Natural killer cell (primary cell): Measurements from ENCODE around the gene BEST1. TPM values are rescaled to one million over a fixed set of nuclear protein-coding genes. Genes with fewer than 3 reads are reported as not detected.

Experiments
- ATAC-seq, 3 donors: fragments of 150-1000 bp in 2 of 3; fragments of 200-7000 bp in 1 of 3; cut with Tn5 transposase; 1 replicate in 1 of 3; 2 replicates in 2 of 3; pipeline ENCODE4 v1.10.0; 2021; ENCODE audit warnings: mild to moderate bottlenecking in 2 of 3, moderate library complexity in 2 of 3
- DNase-seq, 2 donors: peaks; one replicate each; pipeline versions ENCODE4 v3.0.0 to v3.0.0-alpha.2; 2013 to 2021; ENCODE audit warnings: mixed read lengths in 1 of 2
- H3K27ac ChIP-seq: one replicate; pipeline ENCODE4 v1.5.1; 2013; ENCODE audit warnings: mild to moderate bottlenecking, low read length
- H3K27me3 ChIP-seq: one replicate; pipeline ENCODE4 v1.6.1; 2013; ENCODE audit warnings: low read length; ENCODE audit not compliant: control insufficient read depth, insufficient read depth
- H3K36me3 ChIP-seq: one replicate; pipeline ENCODE4 v1.6.1; 2013; ENCODE audit warnings: low read length; ENCODE audit not compliant: control insufficient read depth, insufficient read depth
- H3K4me1 ChIP-seq: one replicate; pipeline ENCODE4 v1.6.1; 2013; ENCODE audit warnings: low read length; ENCODE audit not compliant: control insufficient read depth, insufficient read depth
- H3K4me3 ChIP-seq: one replicate; pipeline ENCODE4 v1.5.1; 2013; ENCODE audit warnings: low read length
- H3K9me3 ChIP-seq: one replicate; pipeline ENCODE4 v1.6.1; 2013; ENCODE audit warnings: low read length; ENCODE audit not compliant: control insufficient read depth, insufficient read depth
- H3K27ac Mint-ChIP-seq, 2 donors: one replicate each; pipeline ENCODE4 v1.8.0; 2022; ENCODE audit warnings: mild to moderate bottlenecking in 2 of 2, mixed read lengths in 2 of 2, moderate library complexity in 1 of 2
- H3K27me3 Mint-ChIP-seq, 2 donors: one replicate each; pipeline ENCODE4 v1.8.0; 2022; ENCODE audit warnings: low read depth in 2 of 2, mixed read lengths in 2 of 2
- H3K36me3 Mint-ChIP-seq: one replicate; pipeline ENCODE4 v1.8.0; 2022; ENCODE audit warnings: mixed read lengths
- H3K4me1 Mint-ChIP-seq, 2 donors: one replicate each; pipeline ENCODE4 v1.8.0; 2022; ENCODE audit warnings: mixed read lengths in 2 of 2
- H3K4me3 Mint-ChIP-seq: one replicate; pipeline ENCODE4 v1.8.0; 2022; ENCODE audit warnings: mild to moderate bottlenecking, moderate library complexity, mixed read lengths
- H3K9me3 Mint-ChIP-seq, 2 donors: one replicate each; pipeline ENCODE4 v1.8.0; 2022; ENCODE audit warnings: mixed read lengths in 2 of 2
- WGBS: methylation state at CpG from one replicate; pipeline ENCODE4 v1.1.7; 2013; ENCODE audit warnings: missing lambda C conversion rate; ENCODE audit not compliant: insufficient coverage; 5-methylcytosine and 5-hydroxymethylcytosine counted together
- intact Hi-C: fragments of 100-400 bp; cut with micrococcal nuclease; formaldehyde crosslinking; loops from one replicate; pipeline ENCODE4 v1.14.2; 2022
- total RNA-seq, 4 donors: library from RNA; stranded (reverse); fragments of 120-200 nt in 1 of 4; gene quantifications; one replicate each; pipeline versions ENCODE4 v1.2.3 to v1.2.4, GENCODE V29; 2013 to 2022
- TF ChIP-seq, protein P1 (sequence below): fragments of 200-600 bp; IDR thresholded peaks from one replicate; pipeline ENCODE4 v1.8.0; 2022; ENCODE audit warnings: antibody characterized with exemption

The BEST1 gene
- total RNA-seq, 3 donors from 2014 or later (not counting 1 experiment from before 2014, with no cell fraction given) = 0.32 to 2.0 (median 1.4) TPM

DNA sequence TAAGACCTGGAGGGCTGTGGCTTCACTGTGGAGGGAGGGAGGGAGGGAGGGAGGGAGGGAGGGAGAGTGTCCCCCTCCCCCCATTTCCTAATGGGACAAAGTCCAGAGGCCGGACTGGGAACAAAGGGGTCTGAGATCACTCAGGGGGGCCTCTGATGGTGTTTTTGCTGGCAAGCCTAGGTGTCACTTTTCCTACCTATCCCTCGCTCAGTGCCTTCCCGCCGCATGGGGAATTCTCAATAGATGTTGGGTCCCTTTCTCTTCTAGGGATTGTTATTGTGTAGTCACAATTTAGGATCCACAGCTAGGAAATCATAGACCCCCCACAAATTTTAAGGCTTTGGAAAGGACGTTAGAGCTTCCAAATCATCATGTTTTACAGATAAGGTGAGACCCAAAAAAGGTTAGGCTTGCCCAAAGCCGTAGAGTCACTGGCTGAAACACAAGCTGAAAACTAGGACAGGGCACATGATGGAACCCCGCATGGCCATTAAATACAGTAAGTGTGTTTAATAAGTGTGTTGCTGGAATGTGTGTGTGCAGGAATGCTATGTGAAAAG, 22.0 kb downstream of the BEST1 start:
- H3K4me3 Mint-ChIP-seq = no peak overlapping the region
- WGBS = 44% methylated on average over 5 of the region's 7 CpGs
- no peaks in the 10 kb centered on the region for H3K36me3 ChIP-seq
- ATAC-seq = no peak
- no peaks in the 10 kb centered on the region for H3K27me3 Mint-ChIP-seq
- H3K36me3 Mint-ChIP-seq = no peaks in the 10 kb centered on the region
- intact Hi-C loops = no loop called here
- peak overlapping the region; percentile 0 for H3K27ac ChIP-seq
- peak overlapping the region; percentile 8 to 55 for H3K27ac Mint-ChIP-seq
- no peak for DNase-seq
- peaks cover 37% of the 10 kb centered on the region for H3K4me1 ChIP-seq
- no peaks in the 10 kb centered on the region for H3K27me3 ChIP-seq
- TF ChIP-seq, protein P1, sequence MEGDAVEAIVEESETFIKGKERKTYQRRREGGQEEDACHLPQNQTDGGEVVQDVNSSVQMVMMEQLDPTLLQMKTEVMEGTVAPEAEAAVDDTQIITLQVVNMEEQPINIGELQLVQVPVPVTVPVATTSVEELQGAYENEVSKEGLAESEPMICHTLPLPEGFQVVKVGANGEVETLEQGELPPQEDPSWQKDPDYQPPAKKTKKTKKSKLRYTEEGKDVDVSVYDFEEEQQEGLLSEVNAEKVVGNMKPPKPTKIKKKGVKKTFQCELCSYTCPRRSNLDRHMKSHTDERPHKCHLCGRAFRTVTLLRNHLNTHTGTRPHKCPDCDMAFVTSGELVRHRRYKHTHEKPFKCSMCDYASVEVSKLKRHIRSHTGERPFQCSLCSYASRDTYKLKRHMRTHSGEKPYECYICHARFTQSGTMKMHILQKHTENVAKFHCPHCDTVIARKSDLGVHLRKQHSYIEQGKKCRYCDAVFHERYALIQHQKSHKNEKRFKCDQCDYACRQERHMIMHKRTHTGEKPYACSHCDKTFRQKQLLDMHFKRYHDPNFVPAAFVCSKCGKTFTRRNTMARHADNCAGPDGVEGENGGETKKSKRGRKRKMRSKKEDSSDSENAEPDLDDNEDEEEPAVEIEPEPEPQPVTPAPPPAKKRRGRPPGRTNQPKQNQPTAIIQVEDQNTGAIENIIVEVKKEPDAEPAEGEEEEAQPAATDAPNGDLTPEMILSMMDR = no peak
- H3K9me3 ChIP-seq = no peaks in the 10 kb centered on the region
- no peak overlapping the region for H3K4me3 ChIP-seq
- H3K9me3 Mint-ChIP-seq = no peaks in the 10 kb centered on the region
- H3K4me1 Mint-ChIP-seq = peaks cover 18 to 31% of the 10 kb centered on the region in 2 donors

DNA sequence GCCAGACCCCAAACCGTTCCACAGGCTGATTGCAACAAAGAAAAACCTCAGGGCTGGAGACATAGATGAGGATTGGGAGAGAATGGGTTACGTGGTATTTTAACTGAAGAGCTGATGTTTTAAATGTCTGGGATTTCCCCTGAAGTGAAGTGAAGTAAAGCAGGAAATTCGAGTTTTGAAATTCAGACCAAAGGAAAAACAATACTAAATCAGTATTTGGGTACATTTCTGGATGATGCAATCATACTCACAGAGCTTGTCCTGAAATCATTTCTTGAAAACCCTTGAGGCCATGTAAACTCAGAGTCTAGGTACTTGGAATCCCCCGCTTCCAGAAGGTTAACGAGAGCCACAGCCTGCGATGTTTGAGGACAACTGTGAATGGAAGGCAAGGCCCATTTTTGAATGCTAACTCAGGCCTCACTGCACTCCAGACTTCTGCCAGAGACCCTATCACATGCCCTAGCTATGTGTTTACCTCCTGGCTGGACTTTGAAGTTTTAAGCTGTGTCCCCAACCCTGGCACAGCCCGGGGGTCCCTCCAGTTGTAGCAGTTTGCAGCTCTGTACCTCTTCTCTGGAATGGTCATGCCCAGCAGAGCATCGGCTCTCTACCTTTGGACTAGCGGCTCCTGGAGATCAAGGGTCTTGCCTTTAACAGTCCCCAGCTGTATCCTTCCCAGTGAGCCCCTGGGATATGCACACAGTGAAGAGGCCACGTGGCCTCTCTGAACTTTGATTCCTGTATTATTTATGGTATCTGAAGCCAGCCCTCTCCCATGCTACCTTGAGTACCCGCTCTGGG, 22.7 kb downstream of the BEST1 start:
- intact Hi-C loops = no loop called here
- peaks cover 18 to 28% of the 10 kb centered on the region in 2 donors for H3K4me1 Mint-ChIP-seq
- H3K27ac ChIP-seq = peak overlapping the region; percentile 0

DNA sequence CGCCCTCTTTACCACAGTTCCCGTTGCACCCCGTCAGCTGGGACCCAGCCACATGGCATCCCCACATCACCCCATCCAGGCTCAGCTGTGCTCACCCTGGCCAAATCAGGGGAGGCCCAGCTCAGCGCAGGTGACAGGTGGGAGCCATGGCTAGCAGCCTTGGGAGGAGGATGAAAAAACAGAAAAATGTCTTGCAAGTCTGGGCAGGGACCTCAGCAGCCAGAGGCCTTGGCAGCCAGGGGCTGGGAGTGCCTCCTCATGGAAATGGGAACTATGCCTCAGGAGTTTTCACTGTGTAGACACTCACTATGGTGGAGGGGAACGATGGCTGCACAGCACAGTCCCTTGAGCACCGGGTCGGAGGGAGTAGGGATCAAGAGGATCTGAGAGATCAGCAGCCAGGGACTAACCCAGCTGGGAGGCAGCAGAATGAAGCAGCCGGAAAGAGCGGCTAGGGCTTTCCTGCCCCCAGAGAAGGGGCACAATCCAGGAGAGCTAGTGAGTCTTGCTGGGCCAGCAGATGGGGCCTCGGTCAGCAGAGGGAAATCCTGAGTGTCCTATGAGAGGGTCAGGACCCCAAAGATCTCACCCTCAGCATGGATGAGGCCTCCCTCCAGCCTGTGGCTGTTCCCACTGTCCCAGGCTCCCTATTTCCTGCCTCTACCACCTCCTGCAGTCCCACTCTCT, 23.5 kb downstream of the BEST1 start:
- Histone ChIP-seq H3K27ac (no peak overlapping the region), H3K9me3 (no peaks in the 10 kb centered on the region), H3K4me1 (peaks cover 30% of the 10 kb centered on the region), H3K27me3 (no peaks in the 10 kb centered on the region), H3K36me3 (no peaks in the 10 kb centered on the region), H3K4me3 (no peak overlapping the region)
- Mint-ChIP-seq H3K27me3 (no peaks in the 10 kb centered on the region), H3K27ac (no peak overlapping the region), H3K4me1 (peaks cover 10 to 20% of the 10 kb centered on the region in 2 donors), H3K9me3 (no peaks in the 10 kb centered on the region), H3K4me3 (no peak overlapping the region), H3K36me3 (no peaks in the 10 kb centered on the region)
- intact Hi-C loops = no loop called here
- TF ChIP-seq, protein P1 = no peak
- ATAC-seq = no peak
- no peak for DNase-seq
- WGBS = 81% methylated on average over 10 of the region's 10 CpGs

More for the DNA sequence above, 22.7 kb downstream of the BEST1 start:
- Histone ChIP-seq H3K27me3 (no peaks in the 10 kb centered on the region), H3K9me3 (no peaks in the 10 kb centered on the region), H3K36me3 (no peaks in the 10 kb centered on the region), H3K4me3 (no peak overlapping the region), H3K4me1 (peaks cover 37% of the 10 kb centered on the region)
- no peak for ATAC-seq
- H3K36me3 Mint-ChIP-seq = no peaks in the 10 kb centered on the region
- no peak overlapping the region for H3K4me3 Mint-ChIP-seq
- H3K27ac Mint-ChIP-seq = peak overlapping the region; percentile 8 to 41
- peak in 1 of 2 donors; percentile 56 for DNase-seq
- no peaks in the 10 kb centered on the region for H3K27me3 Mint-ChIP-seq
- TF ChIP-seq, protein P1 = no peak
- 71% methylated on average over 11 of the region's 11 CpGs for WGBS
- no peaks in the 10 kb centered on the region for H3K9me3 Mint-ChIP-seq
